Measurements from ENCODE around the gene NT5C2.

DNA sequence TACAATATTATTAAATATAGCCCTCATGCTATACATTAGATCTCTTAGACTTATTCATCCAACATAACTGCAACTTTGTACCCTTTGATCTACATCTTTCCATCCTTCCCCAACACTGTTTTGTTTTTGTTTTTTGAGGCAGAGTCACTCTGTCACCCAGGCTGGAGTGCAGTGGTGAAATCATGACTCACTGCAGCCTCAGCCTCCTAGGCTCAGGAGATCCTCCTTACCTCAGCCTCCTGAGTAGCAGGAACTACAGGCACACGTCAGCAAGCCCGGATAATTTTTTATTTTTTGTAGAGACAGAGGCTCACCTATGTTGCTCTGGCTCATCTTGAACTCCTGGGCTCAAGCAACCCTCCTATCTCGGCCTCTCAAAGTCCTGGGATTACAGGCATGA is 53.3 kb downstream of the NT5C2 start:
- TF ChIP-seq, protein P1, sequence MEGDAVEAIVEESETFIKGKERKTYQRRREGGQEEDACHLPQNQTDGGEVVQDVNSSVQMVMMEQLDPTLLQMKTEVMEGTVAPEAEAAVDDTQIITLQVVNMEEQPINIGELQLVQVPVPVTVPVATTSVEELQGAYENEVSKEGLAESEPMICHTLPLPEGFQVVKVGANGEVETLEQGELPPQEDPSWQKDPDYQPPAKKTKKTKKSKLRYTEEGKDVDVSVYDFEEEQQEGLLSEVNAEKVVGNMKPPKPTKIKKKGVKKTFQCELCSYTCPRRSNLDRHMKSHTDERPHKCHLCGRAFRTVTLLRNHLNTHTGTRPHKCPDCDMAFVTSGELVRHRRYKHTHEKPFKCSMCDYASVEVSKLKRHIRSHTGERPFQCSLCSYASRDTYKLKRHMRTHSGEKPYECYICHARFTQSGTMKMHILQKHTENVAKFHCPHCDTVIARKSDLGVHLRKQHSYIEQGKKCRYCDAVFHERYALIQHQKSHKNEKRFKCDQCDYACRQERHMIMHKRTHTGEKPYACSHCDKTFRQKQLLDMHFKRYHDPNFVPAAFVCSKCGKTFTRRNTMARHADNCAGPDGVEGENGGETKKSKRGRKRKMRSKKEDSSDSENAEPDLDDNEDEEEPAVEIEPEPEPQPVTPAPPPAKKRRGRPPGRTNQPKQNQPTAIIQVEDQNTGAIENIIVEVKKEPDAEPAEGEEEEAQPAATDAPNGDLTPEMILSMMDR (conservative IDR thresholded peaks at IDR 0.05; ENCODE audit: low read depth, low read length): no peak
- no peak for TF ChIP-seq NFE2L2 (IDR thresholded peaks at IDR 0.05; ENCODE audit: low read depth, low read length)
- no peak for TF ChIP-seq SMC3 (IDR thresholded peaks at IDR 0.05; ENCODE audit: low read depth, low read length)
- TF ChIP-seq MXI1 (IDR thresholded peaks at IDR 0.05; ENCODE audit: borderline replicate concordance, low read depth, low read length): no peak
- no peak for TF ChIP-seq POLR2A (IDR thresholded peaks at IDR 0.05; ENCODE audit: low read depth, low read length)
- TF ChIP-seq CEBPB (IDR thresholded peaks at IDR 0.05; ENCODE audit: low read depth, low read length): no peak

Data from IMR-90 (cell line).